ENCODE results near the gene P3H2. TPM values are rescaled to one million over a fixed set of nuclear protein-coding genes. Genes with fewer than 3 reads are reported as not detected.

P3H2 gene
- total RNA-seq, 4 donors from 2014 or later = 0.24 to 4.0 (median 0.90) TPM

DNA sequence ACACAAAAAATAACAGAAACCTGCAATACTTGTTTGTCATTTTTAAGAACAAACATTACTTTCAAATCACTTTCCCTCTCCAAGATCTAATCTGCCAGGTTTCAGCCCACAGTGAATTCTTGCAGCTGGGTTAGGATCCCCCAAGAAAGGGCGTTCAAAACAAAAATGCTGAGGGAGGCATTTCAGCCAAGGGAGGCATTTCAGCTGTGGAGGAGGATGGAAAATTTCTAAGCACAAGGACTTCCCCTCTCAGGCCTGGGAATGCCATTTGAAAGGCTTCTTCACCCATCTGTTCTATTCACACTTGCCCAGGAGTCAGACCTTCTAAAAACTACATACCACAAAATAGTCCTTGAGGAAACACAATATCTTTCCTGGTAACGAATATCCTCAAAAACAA lies 69.1 kb downstream of the P3H2 start:
- in situ Hi-C loops (cut with MboI; ENCODE audit: low sequenced_read_pairs in 4 of 4) (no loop called here), intact Hi-C loops (cut with DNase I; ENCODE audit: low total_unique reads) (no loop called here)
- ATAC-seq (no peak), DNase-seq (no peak)
- H3K27ac ChIP-seq = no peak overlapping the region
- no peaks in the 10 kb centered on the region for H3K36me3 ChIP-seq
- TF ChIP-seq CTCF (IDR thresholded peaks at IDR 0.05 in 4 of 5, conservative IDR thresholded peaks at IDR 0.05 in 1 of 5) = no peak
- TF ChIP-seq POLR2A (IDR thresholded peaks at IDR 0.05) = no peak
- H3K27me3 ChIP-seq = no peaks in the 10 kb centered on the region
- no peaks in the 10 kb centered on the region for H3K9me3 ChIP-seq
- H3K4me3 ChIP-seq = no peak overlapping the region
- H3K4me1 ChIP-seq = peaks cover 0 to 5% of the 10 kb centered on the region in 2 donors

DNA sequence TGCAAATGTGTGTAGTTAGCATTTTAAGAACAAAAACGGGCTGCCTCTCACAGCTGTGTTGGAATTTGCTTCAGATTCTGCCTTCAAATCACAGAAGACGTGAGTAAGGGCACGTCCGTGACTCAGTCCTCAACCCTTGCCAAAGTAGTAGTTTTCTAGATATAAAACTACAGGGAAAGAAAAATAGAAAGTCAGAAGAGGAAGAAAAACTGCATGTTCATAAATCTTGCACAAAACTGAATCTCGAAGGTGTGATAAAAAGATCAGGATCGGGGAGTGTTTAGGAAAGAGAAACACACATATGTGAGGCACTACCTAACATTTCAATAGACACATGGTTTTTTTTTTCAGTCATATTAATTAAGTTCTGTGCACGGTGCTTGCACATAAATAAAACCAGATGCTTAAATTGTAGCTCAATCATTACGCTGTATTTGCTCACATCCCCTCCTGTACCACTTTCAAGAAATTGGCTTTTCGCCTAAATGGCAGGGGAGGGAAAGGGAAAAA lies 71.7 kb downstream of the P3H2 start:
- DNase-seq (no peak), ATAC-seq (no peak)
- no peak for TF ChIP-seq CTCF (IDR thresholded peaks at IDR 0.05 in 4 of 5, conservative IDR thresholded peaks at IDR 0.05 in 1 of 5)
- TF ChIP-seq POLR2A (IDR thresholded peaks at IDR 0.05) = no peak
- in situ Hi-C loops (cut with MboI; ENCODE audit: low sequenced_read_pairs in 4 of 4) = no loop called here
- H3K4me1 ChIP-seq = peaks cover 0 to 5% of the 10 kb centered on the region in 2 donors
- H3K27ac ChIP-seq = no peak overlapping the region
- no peaks in the 10 kb centered on the region for H3K36me3 ChIP-seq
- no peak overlapping the region for H3K4me3 ChIP-seq
- no peaks in the 10 kb centered on the region for H3K9me3 ChIP-seq
- intact Hi-C loops (cut with DNase I; ENCODE audit: low total_unique reads) = no loop called here
- H3K27me3 ChIP-seq = no peaks in the 10 kb centered on the region

- Histone ChIP-seq H3K36me3 (no peaks in the 10 kb centered on the region), H3K4me1 (peaks cover 0 to 5% of the 10 kb centered on the region in 2 donors), H3K27me3 (no peaks in the 10 kb centered on the region), H3K27ac (no peak overlapping the region), H3K4me3 (no peak overlapping the region), H3K9me3 (no peaks in the 10 kb centered on the region)
- in situ Hi-C loops (cut with MboI; ENCODE audit: low sequenced_read_pairs in 4 of 4) (no loop called here), intact Hi-C loops (cut with DNase I; ENCODE audit: low total_unique reads) (no loop called here)
- no peak for ATAC-seq
- TF ChIP-seq CTCF (IDR thresholded peaks at IDR 0.05 in 4 of 5, conservative IDR thresholded peaks at IDR 0.05 in 1 of 5) (no peak), POLR2A (IDR thresholded peaks at IDR 0.05) (no peak)
- no peak for DNase-seq
These were observed 75.7 kb downstream of the P3H2 start for GRCh38 chr3:190044974-190045373.

DNA sequence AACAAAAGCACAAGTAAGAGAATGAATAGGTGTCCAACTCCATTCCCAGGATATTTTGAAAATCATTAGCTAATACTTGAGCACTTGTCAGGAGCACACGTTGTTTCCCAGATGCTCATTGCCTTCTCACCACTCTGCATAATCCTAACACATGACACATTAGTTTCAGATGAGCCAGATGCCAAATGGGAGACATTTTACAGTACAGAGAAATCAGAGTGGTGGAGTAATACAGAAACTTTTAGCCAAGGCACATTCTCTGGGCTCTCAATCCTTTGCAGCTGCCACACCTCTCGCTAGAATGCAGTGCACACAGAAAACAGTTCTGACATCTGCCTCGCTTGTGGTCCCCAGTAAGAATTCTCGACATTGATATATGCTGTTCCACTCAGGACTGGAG lies 76.6 kb downstream of the P3H2 start:
- in situ Hi-C loops (cut with MboI; ENCODE audit: low sequenced_read_pairs in 4 of 4) = no loop called here
- TF ChIP-seq POLR2A (IDR thresholded peaks at IDR 0.05) (no peak), CTCF (IDR thresholded peaks at IDR 0.05 in 4 of 5, conservative IDR thresholded peaks at IDR 0.05 in 1 of 5) (no peak)
- H3K4me1 ChIP-seq = peaks cover 0 to 5% of the 10 kb centered on the region in 2 donors
- DNase-seq (no peak), ATAC-seq (no peak)
- no peaks in the 10 kb centered on the region for H3K36me3 ChIP-seq
- no peak overlapping the region for H3K4me3 ChIP-seq
- intact Hi-C loops (cut with DNase I; ENCODE audit: low total_unique reads) = no loop called here
- H3K27ac ChIP-seq = no peak overlapping the region
- H3K27me3 ChIP-seq = no peaks in the 10 kb centered on the region
- no peaks in the 10 kb centered on the region for H3K9me3 ChIP-seq

- no peak overlapping the region for H3K4me3 ChIP-seq
- H3K27me3 ChIP-seq = no peaks in the 10 kb centered on the region
- H3K27ac ChIP-seq = no peak overlapping the region
- H3K36me3 ChIP-seq = no peaks in the 10 kb centered on the region
- in situ Hi-C loops (cut with MboI; ENCODE audit: low sequenced_read_pairs in 4 of 4) = no loop called here
- TF ChIP-seq POLR2A (IDR thresholded peaks at IDR 0.05) = no peak
- no peak for TF ChIP-seq CTCF (IDR thresholded peaks at IDR 0.05 in 4 of 5, conservative IDR thresholded peaks at IDR 0.05 in 1 of 5)
- DNase-seq = no peak
- H3K4me1 ChIP-seq = peaks cover 0 to 3% of the 10 kb centered on the region in 2 donors
- intact Hi-C loops (cut with DNase I; ENCODE audit: low total_unique reads) = no loop called here
- ATAC-seq = no peak
- no peaks in the 10 kb centered on the region for H3K9me3 ChIP-seq
These were observed 77.0 kb downstream of the P3H2 start for GRCh38 chr3:190043741-190044140.

All from gastrocnemius medialis (tissue), 4 donors.